Natural killer cell (primary cell): ENCODE measurements around the gene TPM4. TPM values are rescaled to one million over a fixed set of nuclear protein-coding genes. Genes with fewer than 3 reads are reported as not detected.

ENCODE experiments used
- ATAC-seq, 3 donors: fragments of 150-1000 bp in 2 of 3; fragments of 200-7000 bp in 1 of 3; cut with Tn5 transposase; 1 replicate in 1 of 3; 2 replicates in 2 of 3; pipeline ENCODE4 v1.10.0; 2021; ENCODE audit warnings: mild to moderate bottlenecking in 2 of 3, moderate library complexity in 2 of 3
- DNase-seq, 2 donors: peaks; one replicate each; pipeline versions ENCODE4 v3.0.0 to v3.0.0-alpha.2; 2013 to 2021; ENCODE audit warnings: mixed read lengths in 1 of 2
- H3K27ac ChIP-seq: one replicate; pipeline ENCODE4 v1.5.1; 2013; ENCODE audit warnings: mild to moderate bottlenecking, low read length
- H3K27me3 ChIP-seq: one replicate; pipeline ENCODE4 v1.6.1; 2013; ENCODE audit warnings: low read length; ENCODE audit not compliant: control insufficient read depth, insufficient read depth
- H3K36me3 ChIP-seq: one replicate; pipeline ENCODE4 v1.6.1; 2013; ENCODE audit warnings: low read length; ENCODE audit not compliant: control insufficient read depth, insufficient read depth
- H3K4me1 ChIP-seq: one replicate; pipeline ENCODE4 v1.6.1; 2013; ENCODE audit warnings: low read length; ENCODE audit not compliant: control insufficient read depth, insufficient read depth
- H3K4me3 ChIP-seq: one replicate; pipeline ENCODE4 v1.5.1; 2013; ENCODE audit warnings: low read length
- H3K9me3 ChIP-seq: one replicate; pipeline ENCODE4 v1.6.1; 2013; ENCODE audit warnings: low read length; ENCODE audit not compliant: control insufficient read depth, insufficient read depth
- H3K27ac Mint-ChIP-seq, 2 donors: one replicate each; pipeline ENCODE4 v1.8.0; 2022; ENCODE audit warnings: mild to moderate bottlenecking in 2 of 2, mixed read lengths in 2 of 2, moderate library complexity in 1 of 2
- H3K27me3 Mint-ChIP-seq, 2 donors: one replicate each; pipeline ENCODE4 v1.8.0; 2022; ENCODE audit warnings: low read depth in 2 of 2, mixed read lengths in 2 of 2
- H3K36me3 Mint-ChIP-seq: one replicate; pipeline ENCODE4 v1.8.0; 2022; ENCODE audit warnings: mixed read lengths
- H3K4me1 Mint-ChIP-seq, 2 donors: one replicate each; pipeline ENCODE4 v1.8.0; 2022; ENCODE audit warnings: mixed read lengths in 2 of 2
- H3K4me3 Mint-ChIP-seq: one replicate; pipeline ENCODE4 v1.8.0; 2022; ENCODE audit warnings: mild to moderate bottlenecking, moderate library complexity, mixed read lengths
- H3K9me3 Mint-ChIP-seq, 2 donors: one replicate each; pipeline ENCODE4 v1.8.0; 2022; ENCODE audit warnings: mixed read lengths in 2 of 2
- CTCF ChIP-seq: fragments of 200-600 bp; IDR thresholded peaks from one replicate; pipeline ENCODE4 v1.8.0; 2022; ENCODE audit warnings: antibody characterized with exemption
- WGBS: methylation state at CpG from one replicate; pipeline ENCODE4 v1.1.7; 2013; ENCODE audit warnings: missing lambda C conversion rate; ENCODE audit not compliant: insufficient coverage; 5-methylcytosine and 5-hydroxymethylcytosine counted together
- intact Hi-C: fragments of 100-400 bp; cut with micrococcal nuclease; formaldehyde crosslinking; loops from one replicate; pipeline ENCODE4 v1.14.2; 2022
- total RNA-seq, 4 donors: library from RNA; stranded (reverse); fragments of 120-200 nt in 1 of 4; gene quantifications; one replicate each; pipeline versions ENCODE4 v1.2.3 to v1.2.4, GENCODE V29; 2013 to 2022

The TPM4 gene
- total RNA-seq, 3 donors from 2014 or later (not counting 1 experiment from before 2014, with no cell fraction given) = 239 to 283 (median 266) TPM

GRCh38 chr19:16075430-16076153, 703 bp upstream of the TPM4 start:
- no peaks in the 10 kb centered on the region for H3K36me3 ChIP-seq
- WGBS = 44% methylated on average over 21 of the region's 21 CpGs
- Mint-ChIP-seq H3K4me1 (peaks cover 42 to 50% of the 10 kb centered on the region in 2 donors), H3K4me3 (peak overlapping the region; percentile 87), H3K9me3 (no peaks in the 10 kb centered on the region), H3K27me3 (no peaks in the 10 kb centered on the region), H3K27ac (peak overlapping the region; percentile 89 to 94), H3K36me3 (no peaks in the 10 kb centered on the region)
- intact Hi-C loops = loop anchor here (5.0 to 10.0 kb wide), 3 partner anchors 252 to 509 kb away; no protein-coding TSS in a partner anchor
- ATAC-seq (no peak), DNase-seq (no peak)
- peak overlapping the region; percentile 93 for H3K27ac ChIP-seq
- peaks cover 46% of the 10 kb centered on the region for H3K4me1 ChIP-seq
- TF ChIP-seq CTCF = no peak
- no peaks in the 10 kb centered on the region for H3K9me3 ChIP-seq
- no peaks in the 10 kb centered on the region for H3K27me3 ChIP-seq
- H3K4me3 ChIP-seq = peak overlapping the region; percentile 52

- Histone ChIP-seq H3K4me1 (peaks cover 49% of the 10 kb centered on the region), H3K27ac (peak overlapping the region; percentile 80), H3K9me3 (no peaks in the 10 kb centered on the region), H3K36me3 (peaks cover 13% of the 10 kb centered on the region), H3K4me3 (peak overlapping the region; percentile 64), H3K27me3 (no peaks in the 10 kb centered on the region)
- TF ChIP-seq CTCF = no peak
- WGBS = 0% methylated on average over 56 of the region's 56 CpGs
- intact Hi-C loops = loop anchor here (5.0 to 10.0 kb wide), 3 partner anchors 250 to 508 kb away; no protein-coding TSS in a partner anchor
- Mint-ChIP-seq H3K9me3 (no peaks in the 10 kb centered on the region), H3K4me1 (peaks cover 56 to 62% of the 10 kb centered on the region in 2 donors), H3K27me3 (no peaks in the 10 kb centered on the region), H3K36me3 (no peaks in the 10 kb centered on the region), H3K27ac (peak overlapping the region; percentile 92 to 94), H3K4me3 (peak overlapping the region; percentile 82)
- peak in 1 of 2 donors; percentile 54 for DNase-seq
- ATAC-seq = no peak
These were observed 790 bp downstream of the TPM4 start for GRCh38 chr19:16076958-16077611.

- H3K4me1 Mint-ChIP-seq = peaks cover 64 to 72% of the 10 kb centered on the region in 2 donors
- H3K27me3 Mint-ChIP-seq = no peaks in the 10 kb centered on the region
- no peaks in the 10 kb centered on the region for H3K9me3 ChIP-seq
- intact Hi-C loops = loop anchor here (1.0 to 10.0 kb wide), 6 partner anchors 8 to 507 kb away; no protein-coding TSS in a partner anchor
- DNase-seq (peak in 1 of 2 donors; percentile 49), ATAC-seq (no peak)
- peak overlapping the region; percentile 92 to 94 for H3K27ac Mint-ChIP-seq
- H3K36me3 Mint-ChIP-seq = no peaks in the 10 kb centered on the region
- peaks cover 60% of the 10 kb centered on the region for H3K4me1 ChIP-seq
- no peak for TF ChIP-seq CTCF
- WGBS = 21% methylated on average over 16 of the region's 16 CpGs
- peak overlapping the region; percentile 64 for H3K4me3 ChIP-seq
- peaks cover 23% of the 10 kb centered on the region for H3K36me3 ChIP-seq
- H3K27me3 ChIP-seq = no peaks in the 10 kb centered on the region
- peak overlapping the region; percentile 80 for H3K27ac ChIP-seq
- H3K4me3 Mint-ChIP-seq = peak overlapping the region; percentile 82
- no peaks in the 10 kb centered on the region for H3K9me3 Mint-ChIP-seq
These were observed 1.9 kb downstream of the TPM4 start for GRCh38 chr19:16077984-16078758.
